Psoas muscle (tissue), 8 donors: ENCODE measurements around the gene OSBP2. TPM values are rescaled to one million over a fixed set of nuclear protein-coding genes. Genes with fewer than 3 reads are reported as not detected.

Experiments
- ATAC-seq, 4 donors: fragments of 200-7000 bp; cut with Tn5 transposase; one replicate each; pipeline ENCODE4 v1.9.1; 2020; ENCODE audit warnings: moderate library complexity in 3 of 4, mild to moderate bottlenecking in 2 of 4
- DNase-seq, 2 donors: peaks; one replicate each; pipeline ENCODE4 v3.0.0-alpha.2; 2020
- H3K27ac ChIP-seq: fragments of 200-600 bp; one replicate; pipeline ENCODE4 v1.8.0; 2022
- H3K27me3 ChIP-seq, 3 donors: fragments of 200-600 bp in 1 of 3; one replicate each; pipeline versions ENCODE4 v1.6.1 to v1.8.0; 2013 to 2022; ENCODE audit warnings: low read length in 2 of 3, mild to moderate bottlenecking in 2 of 3, moderate library complexity in 1 of 3; ENCODE audit not compliant: insufficient read depth in 3 of 3
- H3K36me3 ChIP-seq, 2 donors: fragments of 200-600 bp in 1 of 2; one replicate each; pipeline versions ENCODE4 v1.6.1 to v1.8.0; 2013 to 2022; ENCODE audit warnings: low read depth in 1 of 2, mild to moderate bottlenecking in 1 of 2, moderate library complexity in 1 of 2; ENCODE audit not compliant: insufficient read depth in 1 of 2
- H3K4me1 ChIP-seq: fragments of 200-600 bp; one replicate; pipeline ENCODE4 v1.8.0; 2022
- H3K4me3 ChIP-seq: fragments of 200-600 bp; one replicate; pipeline ENCODE4 v1.8.0; 2022; ENCODE audit warnings: mild to moderate bottlenecking
- H3K9me3 ChIP-seq: fragments of 200-600 bp; one replicate; pipeline ENCODE4 v1.8.0; 2022
- CTCF ChIP-seq: fragments of 200-600 bp; IDR thresholded peaks from one replicate; pipeline ENCODE4 v1.8.0; 2022; ENCODE audit warnings: antibody characterized with exemption
- WGBS, 3 donors: extraction: QIAGEN DNeasy Blood & Tissue Kit; methylation state at CpG; one replicate each; pipeline versions ENCODE4 v1.1.6 to v1.1.7; 2013; 5-methylcytosine and 5-hydroxymethylcytosine counted together
- intact Hi-C, 2 donors: fragments of 100-400 bp; cut with DNase I; formaldehyde crosslinking; loops; one replicate each; pipeline versions ENCODE4 v1.11.0 to v1.14.2; 2022
- polyA plus RNA-seq, 3 donors: library from polyadenylated mRNA; stranded (reverse); fragments of 200-250 nt; gene quantifications; one replicate each; pipeline ENCODE4 v1.2.3, GENCODE V29; 2013
- total RNA-seq, 4 donors: library from RNA; stranded (reverse); fragmentation: NEBNext Ultra II Directional in 2 of 4; extraction: Animal tissue kit (Norgen Biotek cat#: 25700) in 2 of 4; gene quantifications; one replicate each; pipeline versions ENCODE4 v1.2.1 to v1.2.4, GENCODE V29; 2021 to 2023
- donor health status: healthy with polysubstance abuse.
- donor health status: DM: no; HTN: no; CAD: no; lungs with moderate emphysema.
- donor health status: Bipolar disorder and iron deficiency.
- donor health status: healthy.
- donor health status: DM: yes; HTN: yes; CAD: no.
- donor health status: DM: no; HTN: no; CAD: no.
- donor health status: DM: no; HTN: no; CAD: no.
- donor health status: DM: yes; HTN: yes; CAD: no.

Gene OSBP2
- total and polyA plus RNA-seq, 7 donors = 0.27 to 8.2 (median 2.5) TPM

- DNase-seq = peak in 1 of 2 donors; percentile 58
Measured at GRCh38 chr22:30754971-30755758, 60.5 kb downstream of the OSBP2 start.

DNA sequence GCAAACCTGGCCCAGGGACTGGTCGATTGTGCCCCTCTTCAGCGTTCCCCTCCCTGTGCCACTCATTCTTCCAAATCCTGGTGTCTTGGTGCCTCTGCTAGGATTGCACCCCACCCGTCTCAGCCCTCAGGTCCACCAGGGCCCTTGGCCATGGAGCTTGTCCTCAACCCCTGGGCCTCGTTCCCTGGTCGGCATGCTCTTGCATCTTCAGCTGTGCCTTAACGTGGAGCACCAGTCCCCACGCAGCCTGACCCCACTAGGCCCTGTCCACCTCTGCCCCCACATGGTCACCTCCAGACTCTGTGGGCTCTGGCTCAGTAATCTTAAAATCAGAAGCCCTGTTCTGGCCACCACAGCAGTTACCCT, 61.1 kb downstream of the OSBP2 start:
- Histone ChIP-seq H3K4me1 (no peaks in the 10 kb centered on the region), H3K36me3 (no peaks in the 10 kb centered on the region), H3K27me3 (no peaks in the 10 kb centered on the region), H3K9me3 (no peaks in the 10 kb centered on the region), H3K27ac (no peak overlapping the region), H3K4me3 (no peak overlapping the region)
- no peak for TF ChIP-seq CTCF
- ATAC-seq (peak in 3 of 4 donors; percentile 8 to 31 (median 20)), DNase-seq (no peak)
- intact Hi-C loops = loop anchor here in 1 of 2 donors (1.0 to 2.0 kb wide), 2 partner anchors 59 to 121 kb away; no protein-coding TSS in a partner anchor
- WGBS, 3 donors = 89 to 91% (median 90%) methylated on average over 7 of the region's 7 CpGs

More at GRCh38 chr22:30754971-30755758, 60.5 kb downstream of the OSBP2 start:
- intact Hi-C loops = loop anchor here (1.0 to 2.0 kb wide), 2 partner anchors 58 to 121 kb away; no protein-coding TSS in a partner anchor
- peak; percentile 71 for TF ChIP-seq CTCF
- no peak overlapping the region for H3K27ac ChIP-seq
- peak; percentile 86 to 97 (median 93) for ATAC-seq
- no peaks in the 10 kb centered on the region for H3K27me3 ChIP-seq
- H3K9me3 ChIP-seq = no peaks in the 10 kb centered on the region
- H3K4me3 ChIP-seq = no peak overlapping the region
- H3K36me3 ChIP-seq = no peaks in the 10 kb centered on the region
- 57 to 66% (median 60%) methylated on average over 8 of the region's 8 CpGs for WGBS, 3 donors
- no peaks in the 10 kb centered on the region for H3K4me1 ChIP-seq

DNA sequence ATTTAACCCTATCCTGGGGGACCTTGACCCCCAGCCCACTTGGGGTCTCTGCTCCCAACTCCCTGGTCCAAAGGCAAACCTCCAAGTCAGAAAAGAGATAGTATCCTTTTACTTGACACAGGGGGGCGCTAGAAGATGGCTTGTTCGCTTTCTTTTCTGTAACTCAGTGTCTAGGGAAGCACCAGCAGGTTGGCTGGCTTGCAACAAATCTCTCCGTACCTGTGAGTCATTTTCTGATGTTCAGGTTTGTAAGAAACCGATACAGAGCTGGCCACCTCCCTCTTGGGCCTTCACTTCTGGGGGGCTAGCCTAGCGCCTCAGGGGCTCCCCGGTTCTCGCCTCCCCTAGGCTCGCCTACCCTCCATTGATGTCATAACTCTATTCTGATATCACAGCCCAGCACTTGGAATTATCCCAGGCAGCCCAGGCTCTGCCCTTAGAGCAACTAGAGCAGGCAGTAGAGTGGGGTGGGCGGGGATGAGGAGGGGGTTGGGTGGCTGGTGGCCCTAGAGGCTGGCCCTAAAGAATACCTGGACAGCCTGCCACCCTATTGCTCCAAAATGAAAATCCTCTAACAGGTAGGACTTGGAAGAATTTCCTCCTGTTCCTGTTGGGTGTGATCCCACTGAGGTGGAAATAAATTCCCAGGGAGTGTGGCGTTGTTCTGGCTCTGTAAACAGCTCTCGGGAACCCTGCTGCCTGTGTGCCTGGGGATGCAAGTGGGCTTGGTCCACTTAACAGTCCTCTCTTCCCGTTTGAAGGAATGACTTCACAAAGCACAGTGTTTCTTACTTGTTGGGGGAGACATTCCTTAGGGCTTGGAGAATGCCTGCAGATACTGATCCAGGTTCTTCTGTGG, 69.4 kb downstream of the OSBP2 start:
- Histone ChIP-seq H3K27me3 (no peaks in the 10 kb centered on the region), H3K4me3 (no peak overlapping the region), H3K27ac (no peak overlapping the region), H3K36me3 (no peaks in the 10 kb centered on the region), H3K9me3 (no peaks in the 10 kb centered on the region), H3K4me1 (no peaks in the 10 kb centered on the region)
- TF ChIP-seq CTCF = peak; percentile 59
- ATAC-seq = peak; percentile 65 to 85 (median 72)
- peak in 1 of 2 donors; percentile 21 for DNase-seq
- WGBS, 3 donors = 51 to 55% (median 51%) methylated on average over 12 of the region's 12 CpGs
- intact Hi-C loops = loop anchor here (2.0 to 10.0 kb wide), 3 partner anchors 131 to 381 kb away; partner anchors contain the start of gene PLA2G3 (in 1 of the 2)

DNA sequence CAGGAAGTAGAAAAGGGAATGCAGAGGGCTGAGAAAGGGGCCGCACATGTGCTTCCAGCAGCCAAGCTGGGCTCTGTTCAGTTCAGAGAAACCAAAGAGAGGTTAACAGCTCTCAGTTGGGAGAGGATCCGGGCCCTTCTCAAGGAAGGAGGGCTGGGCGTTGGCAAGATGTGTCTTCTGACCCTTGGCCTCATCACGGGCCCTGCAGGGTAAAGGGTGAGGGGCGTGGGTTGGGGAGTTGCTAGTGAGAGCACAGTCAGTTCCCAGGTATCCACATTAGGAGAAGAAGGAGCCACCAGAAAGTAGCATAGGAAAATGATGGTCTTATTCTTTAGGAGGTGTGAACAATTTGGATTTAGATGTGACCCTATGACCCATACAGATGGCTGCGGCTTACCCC, 73.0 kb downstream of the OSBP2 start:
- intact Hi-C loops = loop anchor here (10.0 kb wide), 2 partner anchors 127 to 377 kb away; partner anchors contain the start of gene PLA2G3 (in 1 of the 2)
- no peak for TF ChIP-seq CTCF
- Histone ChIP-seq H3K27ac (no peak overlapping the region), H3K27me3 (no peaks in the 10 kb centered on the region), H3K9me3 (no peaks in the 10 kb centered on the region), H3K36me3 (no peaks in the 10 kb centered on the region), H3K4me3 (no peak overlapping the region), H3K4me1 (no peaks in the 10 kb centered on the region)
- DNase-seq = no peak
- WGBS, 3 donors = 71 to 84% (median 76%) methylated on average over 6 of the region's 6 CpGs
- ATAC-seq = no peak
